Liver (tissue), 9 donors: ENCODE results near the gene MEIS2. TPM values are rescaled to one million over a fixed set of nuclear protein-coding genes. Genes with fewer than 3 reads are reported as not detected.

Source experiments
- DNase-seq: peaks from one replicate; pipeline ENCODE4 v3.0.0-alpha.2; 2017; ENCODE audit warnings: low spot score
- H3K27ac ChIP-seq, 2 donors: one replicate each; pipeline ENCODE4 v1.7.0; 2013; ENCODE audit warnings: inconsistent platforms in 2 of 2, low read length in 2 of 2, control low read depth in 1 of 2, low read depth in 1 of 2, mild to moderate bottlenecking in 1 of 2
- H3K27me3 ChIP-seq, 4 donors: one replicate each; pipeline versions ENCODE4 v1.6.1 to v1.7.0; 2013; ENCODE audit warnings: low read length in 3 of 4, inconsistent platforms in 1 of 4, mild to moderate bottlenecking in 1 of 4, moderate library complexity in 1 of 4; ENCODE audit not compliant: control insufficient read depth in 4 of 4, insufficient read depth in 4 of 4
- H3K36me3 ChIP-seq, 4 donors: one replicate each; pipeline versions ENCODE4 v1.6.1 to v1.7.0; 2013; ENCODE audit warnings: low read length in 3 of 4, mild to moderate bottlenecking in 3 of 4, low read depth in 1 of 4, moderate library complexity in 1 of 4; ENCODE audit not compliant: control insufficient read depth in 4 of 4, insufficient read depth in 3 of 4
- H3K4me1 ChIP-seq, 4 donors: one replicate each; pipeline versions ENCODE4 v1.6.1 to v1.7.0; 2013; ENCODE audit warnings: low read length in 3 of 4, mild to moderate bottlenecking in 3 of 4, moderate library complexity in 1 of 4; ENCODE audit not compliant: control insufficient read depth in 4 of 4, insufficient read depth in 4 of 4
- H3K4me3 ChIP-seq, 3 donors: one replicate each; pipeline versions ENCODE4 v1.6.1 to v1.7.0; 2013; ENCODE audit warnings: low read length in 3 of 3, control low read depth in 1 of 3, low read depth in 1 of 3, mild to moderate bottlenecking in 1 of 3
- H3K9ac ChIP-seq, 2 donors: one replicate each; pipeline ENCODE4 v1.7.0; 2013; ENCODE audit warnings: low read length in 2 of 2, mild to moderate bottlenecking in 2 of 2, moderate library complexity in 2 of 2, control low read depth in 1 of 2, low read depth in 1 of 2
- H3K9me3 ChIP-seq, 4 donors: one replicate each; pipeline versions ENCODE4 v1.6.1 to v1.7.0; 2013; ENCODE audit warnings: low read length in 3 of 4; ENCODE audit not compliant: control insufficient read depth in 4 of 4
- ATF3 ChIP-seq: IDR thresholded peaks from 2 replicates; pipeline ENCODE4 v1.6.1; 2016; ENCODE audit warnings: antibody characterized with exemption
- CTCF ChIP-seq: fragments of 150-350 bp; IDR thresholded peaks from 2 replicates; pipeline ENCODE4 v1.5.1; 2017; ENCODE audit warnings: improper control_type of control experiment, low read depth, low read length; ENCODE audit not compliant: missing input control
- EGR1 ChIP-seq, 2 donors: IDR thresholded peaks; 2 replicates each; pipeline ENCODE4 v1.6.1; 2016 to 2018; ENCODE audit warnings: antibody characterized with exemption in 2 of 2, low read depth in 2 of 2
- FOXA1 ChIP-seq: IDR thresholded peaks from 2 replicates; pipeline ENCODE4 v1.6.1; 2016; ENCODE audit warnings: antibody characterized with exemption
- FOXA2 ChIP-seq: IDR thresholded peaks from 2 replicates; pipeline ENCODE4 v1.6.1; 2016; ENCODE audit warnings: antibody characterized with exemption
- GABPA ChIP-seq, 2 donors: IDR thresholded peaks in 1 of 2; conservative IDR thresholded peaks in 1 of 2; 2 replicates each; pipeline ENCODE4 v1.6.1; 2016; ENCODE audit warnings: antibody characterized with exemption in 2 of 2, mild to moderate bottlenecking in 1 of 2, moderate library complexity in 1 of 2
- HNF4A ChIP-seq, 2 donors: conservative IDR thresholded peaks; 2 replicates each; pipeline ENCODE4 v1.6.1; 2016; ENCODE audit warnings: antibody characterized with exemption in 2 of 2, mild to moderate bottlenecking in 2 of 2
- HNF4G ChIP-seq: IDR thresholded peaks from 2 replicates; pipeline ENCODE4 v1.6.1; 2016; ENCODE audit warnings: antibody characterized with exemption
- JUND ChIP-seq, 2 donors: IDR thresholded peaks; 2 replicates each; pipeline ENCODE4 v1.6.1; 2016; ENCODE audit warnings: antibody characterized with exemption in 2 of 2
- MAX ChIP-seq: IDR thresholded peaks from 2 replicates; pipeline ENCODE4 v1.6.1; 2016; ENCODE audit warnings: antibody characterized with exemption
- NR2F2 ChIP-seq: IDR thresholded peaks from 2 replicates; pipeline ENCODE4 v1.6.1; 2016; ENCODE audit warnings: antibody characterized with exemption
- RAD21 ChIP-seq, 2 donors: IDR thresholded peaks; 2 replicates each; pipeline ENCODE4 v1.6.1; 2016; ENCODE audit warnings: antibody characterized with exemption in 2 of 2, mild to moderate bottlenecking in 2 of 2
- RXRA ChIP-seq, 2 donors: IDR thresholded peaks; 2 replicates each; pipeline ENCODE4 v1.6.1; 2017 to 2018; ENCODE audit warnings: antibody characterized with exemption in 2 of 2, mild to moderate bottlenecking in 1 of 2
- SP1 ChIP-seq: IDR thresholded peaks from 2 replicates; pipeline ENCODE4 v1.6.1; 2018; ENCODE audit warnings: antibody characterized with exemption, mild to moderate bottlenecking
- TAF1 ChIP-seq: conservative IDR thresholded peaks from 2 replicates; pipeline ENCODE4 v1.6.1; 2016; ENCODE audit warnings: antibody characterized with exemption, mild to moderate bottlenecking
- YY1 ChIP-seq: IDR thresholded peaks from 2 replicates; pipeline ENCODE4 v1.6.1; 2016; ENCODE audit warnings: antibody characterized with exemption, mild to moderate bottlenecking
- ZBTB33 ChIP-seq: IDR thresholded peaks from 2 replicates; pipeline ENCODE4 v1.6.1; 2016; ENCODE audit warnings: antibody characterized with exemption
- WGBS: extraction: QIAGEN DNeasy Blood & Tissue Kit; methylation state at CpG from one replicate; pipeline ENCODE4 v1.1.7; 2013; 5-methylcytosine and 5-hydroxymethylcytosine counted together
- polyA plus RNA-seq, 2 donors: library from polyadenylated mRNA; stranded (reverse) in 1 of 2; unstranded in 1 of 2; fragments of 200-250 nt in 1 of 2; fragments of >200 nt in 1 of 2; fragmentation: Nextera tagmentation in 1 of 2; extraction: Ambion mirVana in 1 of 2; gene quantifications; one replicate each; pipeline versions ENCODE4 v1.2.1 to v1.2.3, GENCODE V29; 2013 to 2015
- total RNA-seq, 2 donors: library from RNA; depleted of rRNA; stranded (reverse); fragments of >200 nt; gene quantifications; one replicate each; pipeline ENCODE4 v1.2.3, GENCODE V29; 2014
- TF ChIP-seq, protein P1 (sequence below): IDR thresholded peaks from 2 replicates; pipeline ENCODE4 v1.6.1; 2016; ENCODE audit warnings: antibody characterized with exemption, mild to moderate bottlenecking
- donor health status: healthy.
- donor health status: healthy.
- donor health status: healthy.
- donor health status: healthy.
- donor health status: healthy.

Gene MEIS2
- total and polyA plus RNA-seq, 4 donors, result 3.9 to 12.6 (median 7.6) TPM

- Histone ChIP-seq H3K9me3 (no peaks in the 10 kb centered on the region), H3K27ac (no peak overlapping the region), H3K4me3 (no peak overlapping the region), H3K4me1 (peaks cover 0 to 9% (median 3%) of the 10 kb centered on the region in 4 donors), H3K9ac (no peak overlapping the region), H3K27me3 (no peaks in the 10 kb centered on the region), H3K36me3 (no peaks in the 10 kb centered on the region)
- no peak for DNase-seq
- TF ChIP-seq TAF1 (no peak), FOXA2 (no peak), HNF4G (no peak), RAD21 (IDR thresholded peaks at IDR 0.05) (no peak), NR2F2 (no peak), HNF4A (conservative IDR thresholded peaks at IDR 0.05) (no peak), GABPA (IDR thresholded peaks at IDR 0.05 in 1 of 2, conservative IDR thresholded peaks at IDR 0.05 in 1 of 2) (no peak), EGR1 (IDR thresholded peaks at IDR 0.05; ENCODE audit: low read depth in 2 of 2) (no peak), FOXA1 (no peak), JUND (IDR thresholded peaks at IDR 0.05) (no peak), SP1 (no peak), CTCF (no peak), RXRA (IDR thresholded peaks at IDR 0.05) (no peak)
- TF ChIP-seq, protein P1, sequence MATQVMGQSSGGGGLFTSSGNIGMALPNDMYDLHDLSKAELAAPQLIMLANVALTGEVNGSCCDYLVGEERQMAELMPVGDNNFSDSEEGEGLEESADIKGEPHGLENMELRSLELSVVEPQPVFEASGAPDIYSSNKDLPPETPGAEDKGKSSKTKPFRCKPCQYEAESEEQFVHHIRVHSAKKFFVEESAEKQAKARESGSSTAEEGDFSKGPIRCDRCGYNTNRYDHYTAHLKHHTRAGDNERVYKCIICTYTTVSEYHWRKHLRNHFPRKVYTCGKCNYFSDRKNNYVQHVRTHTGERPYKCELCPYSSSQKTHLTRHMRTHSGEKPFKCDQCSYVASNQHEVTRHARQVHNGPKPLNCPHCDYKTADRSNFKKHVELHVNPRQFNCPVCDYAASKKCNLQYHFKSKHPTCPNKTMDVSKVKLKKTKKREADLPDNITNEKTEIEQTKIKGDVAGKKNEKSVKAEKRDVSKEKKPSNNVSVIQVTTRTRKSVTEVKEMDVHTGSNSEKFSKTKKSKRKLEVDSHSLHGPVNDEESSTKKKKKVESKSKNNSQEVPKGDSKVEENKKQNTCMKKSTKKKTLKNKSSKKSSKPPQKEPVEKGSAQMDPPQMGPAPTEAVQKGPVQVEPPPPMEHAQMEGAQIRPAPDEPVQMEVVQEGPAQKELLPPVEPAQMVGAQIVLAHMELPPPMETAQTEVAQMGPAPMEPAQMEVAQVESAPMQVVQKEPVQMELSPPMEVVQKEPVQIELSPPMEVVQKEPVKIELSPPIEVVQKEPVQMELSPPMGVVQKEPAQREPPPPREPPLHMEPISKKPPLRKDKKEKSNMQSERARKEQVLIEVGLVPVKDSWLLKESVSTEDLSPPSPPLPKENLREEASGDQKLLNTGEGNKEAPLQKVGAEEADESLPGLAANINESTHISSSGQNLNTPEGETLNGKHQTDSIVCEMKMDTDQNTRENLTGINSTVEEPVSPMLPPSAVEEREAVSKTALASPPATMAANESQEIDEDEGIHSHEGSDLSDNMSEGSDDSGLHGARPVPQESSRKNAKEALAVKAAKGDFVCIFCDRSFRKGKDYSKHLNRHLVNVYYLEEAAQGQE, result no peak
- WGBS, result 82% methylated on average over 3 of the region's 3 CpGs
Observed at GRCh38 chr15:36843822-36844221, 256.5 kb downstream of the MEIS2 start.

GRCh38 chr15:36841193-36841592 is 259.2 kb downstream of the MEIS2 start:
- Histone ChIP-seq H3K27me3 (no peaks in the 10 kb centered on the region), H3K27ac (no peak overlapping the region)
- WGBS, result 76% methylated on average over 5 of the region's 5 CpGs

More at GRCh38 chr15:36841193-36841592, 259.2 kb downstream of the MEIS2 start:
- peaks cover 0 to 9% (median 3%) of the 10 kb centered on the region in 4 donors for H3K4me1 ChIP-seq
- no peak for DNase-seq
- no peaks in the 10 kb centered on the region for H3K9me3 ChIP-seq
- no peaks in the 10 kb centered on the region for H3K36me3 ChIP-seq
- TF ChIP-seq HNF4A (conservative IDR thresholded peaks at IDR 0.05), result no peak
- TF ChIP-seq JUND (IDR thresholded peaks at IDR 0.05), result no peak
- no peak for TF ChIP-seq ZBTB33
- no peak for TF ChIP-seq YY1
- no peak for TF ChIP-seq MAX
- TF ChIP-seq RXRA (IDR thresholded peaks at IDR 0.05), result no peak
- TF ChIP-seq RAD21 (IDR thresholded peaks at IDR 0.05), result no peak
- no peak for TF ChIP-seq FOXA1
- no peak for TF ChIP-seq GABPA (IDR thresholded peaks at IDR 0.05 in 1 of 2, conservative IDR thresholded peaks at IDR 0.05 in 1 of 2)
- no peak for TF ChIP-seq SP1
- no peak for TF ChIP-seq CTCF
- TF ChIP-seq HNF4G, result no peak
- no peak for TF ChIP-seq FOXA2
- TF ChIP-seq, protein P1, result no peak
- TF ChIP-seq EGR1 (IDR thresholded peaks at IDR 0.05; ENCODE audit: low read depth in 2 of 2), result no peak
- TF ChIP-seq ATF3, result no peak
- H3K9ac ChIP-seq, result no peak overlapping the region
- no peak overlapping the region for H3K4me3 ChIP-seq
